Measurements from ENCODE around the gene ACP1.
A peak's percentile ranks its signal among the peaks of the same experiment; 100 is the strongest.

Gene ACP1

DNA sequence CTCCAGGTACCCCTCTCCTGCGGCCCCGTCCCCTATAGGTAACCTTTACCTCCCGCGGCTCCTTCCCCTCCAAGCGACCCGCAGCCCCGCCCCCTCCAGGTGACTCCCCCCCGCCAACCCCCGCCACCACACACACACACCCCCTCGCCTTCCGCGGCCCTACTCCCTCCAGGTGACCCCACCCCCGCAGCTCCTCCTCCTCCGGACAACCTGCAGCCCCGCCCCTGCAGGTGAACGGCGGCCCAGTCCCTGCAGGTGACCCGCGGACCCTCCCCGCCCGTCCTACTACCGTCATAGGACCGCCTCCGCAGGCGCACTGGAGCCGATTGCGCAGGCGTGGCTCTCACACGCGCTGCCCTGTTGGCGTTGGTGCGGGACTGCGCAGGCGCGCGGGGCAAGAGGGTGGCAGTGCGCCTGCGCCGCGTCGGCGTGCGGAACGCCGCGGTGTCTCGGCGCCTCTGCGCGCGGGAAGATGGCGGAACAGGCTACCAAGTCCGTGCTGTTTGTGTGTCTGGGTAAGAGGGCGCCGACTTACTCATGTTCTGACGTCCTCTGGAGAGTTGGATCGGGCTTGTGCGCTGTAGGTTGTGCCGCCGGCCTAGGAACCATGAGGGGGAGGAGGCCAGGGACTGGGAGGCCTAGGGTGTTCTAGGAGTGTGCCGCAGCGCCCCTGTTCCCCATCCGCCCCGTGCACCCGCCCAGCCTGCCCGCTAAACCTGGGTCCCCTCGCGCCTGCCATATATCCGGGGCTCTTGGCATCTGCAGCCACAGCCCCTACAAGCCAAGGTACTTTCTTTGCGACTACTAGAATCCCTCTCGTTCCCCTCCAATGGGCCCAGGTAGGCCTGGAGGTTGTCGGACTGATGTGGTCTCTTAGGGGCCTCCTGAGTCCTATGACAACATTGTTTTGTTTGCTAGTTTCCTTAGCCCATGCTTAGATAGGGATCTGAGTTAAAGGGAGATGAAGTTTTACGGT, at the start of gene ACP1:
Gene ACP1, plus strand, starts transcription at position 455 of the 976 bp plus-strand sequence. Its CDS starts 18 bp downstream, at position 473.
- DNase-seq: peak; percentile 94

DNA sequence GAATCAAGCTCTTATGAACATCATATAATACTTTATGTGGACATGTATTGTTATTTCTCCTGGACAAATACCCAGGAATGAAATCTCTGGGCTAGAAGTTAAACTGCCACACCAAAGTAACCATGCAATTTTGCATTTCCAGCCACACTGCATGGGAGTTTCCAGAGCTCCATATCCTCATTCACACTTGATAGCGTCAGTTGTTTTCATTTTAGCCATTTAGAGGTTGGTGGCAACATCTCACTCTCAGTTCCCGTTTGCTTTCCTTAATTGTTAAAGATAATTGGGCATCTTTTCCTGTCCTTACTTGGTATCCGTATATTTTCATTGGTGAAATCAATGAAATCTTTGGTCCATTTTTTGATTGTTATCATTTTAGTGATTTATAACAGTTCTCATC, 48.7 kb upstream of the ACP1 start:
- no peak for DNase-seq

DNA sequence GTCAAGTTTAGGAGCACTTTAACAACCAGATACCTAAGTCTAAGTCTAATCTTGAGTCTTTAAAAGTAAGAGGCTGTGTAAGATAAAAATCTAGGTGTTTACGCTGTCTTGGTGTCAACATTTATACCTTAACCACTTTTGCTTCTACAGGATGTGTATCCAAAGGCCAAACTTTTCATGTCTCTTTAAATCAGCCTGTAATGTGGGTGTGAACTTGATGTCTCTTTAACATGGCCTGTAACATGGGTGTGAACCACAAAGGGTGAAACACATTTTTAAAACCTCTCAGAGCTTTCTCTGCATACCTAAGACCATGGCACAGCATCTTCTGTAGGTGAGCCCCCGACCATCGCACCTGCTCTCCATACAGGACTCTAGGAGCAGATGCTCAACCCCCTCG, 41.3 kb upstream of the ACP1 start:
- no peak for DNase-seq

DNA sequence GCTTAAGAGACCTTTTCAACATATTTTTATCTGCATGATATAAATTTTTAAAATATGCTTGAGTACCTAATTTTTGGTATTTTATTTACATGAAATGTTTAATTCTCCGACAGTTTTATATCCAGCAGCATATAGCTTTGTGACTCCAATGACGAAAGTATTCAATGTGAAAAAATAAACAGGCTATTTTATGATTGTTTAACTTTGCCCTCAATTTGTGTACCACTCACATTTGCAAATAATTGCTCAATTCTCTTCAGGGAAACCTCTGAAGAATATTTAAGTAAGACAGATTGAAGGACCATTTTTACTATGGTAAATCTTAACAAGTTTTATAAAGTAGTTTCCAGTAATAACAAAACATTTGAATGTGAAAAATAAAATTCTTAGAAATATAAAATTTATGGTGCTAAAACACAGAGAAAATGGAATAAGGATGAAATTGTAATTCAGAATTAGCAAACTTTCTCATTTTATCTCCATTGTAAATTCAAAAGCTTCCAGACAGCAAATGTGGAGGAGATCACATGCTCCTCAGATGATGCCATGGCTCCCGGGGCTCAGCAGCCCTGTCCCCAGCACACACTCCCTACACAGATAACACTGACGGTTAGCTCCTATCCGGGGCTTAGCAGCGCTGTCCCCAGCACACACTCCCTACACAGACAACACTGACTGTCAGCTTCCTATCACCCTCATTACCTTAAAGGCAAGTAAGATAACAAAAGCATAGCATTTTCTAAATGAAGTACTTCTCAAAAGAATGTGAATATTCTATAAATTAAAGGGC, 40.6 kb upstream of the ACP1 start:
- DNase-seq: no peak

DNA sequence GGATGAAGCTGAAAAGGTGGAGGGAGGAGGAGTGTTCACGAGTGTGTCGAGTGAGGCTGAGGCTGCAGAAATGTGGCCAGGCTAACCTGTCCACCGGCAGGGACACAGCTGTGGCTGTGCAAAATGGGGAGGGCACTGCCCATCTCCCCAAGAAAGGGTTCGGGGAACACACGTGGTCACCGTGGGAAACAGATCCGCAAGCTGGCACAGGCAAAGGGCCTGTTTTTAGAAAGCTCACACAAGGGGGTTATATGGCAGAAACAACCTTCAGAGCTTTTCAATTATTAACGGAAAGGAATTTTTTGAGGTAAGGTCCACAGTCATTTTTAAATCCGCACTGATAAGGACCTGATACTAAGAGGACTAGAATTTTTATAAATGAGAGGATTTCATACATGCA, 36.6 kb upstream of the ACP1 start:
- no peak for DNase-seq

DNA sequence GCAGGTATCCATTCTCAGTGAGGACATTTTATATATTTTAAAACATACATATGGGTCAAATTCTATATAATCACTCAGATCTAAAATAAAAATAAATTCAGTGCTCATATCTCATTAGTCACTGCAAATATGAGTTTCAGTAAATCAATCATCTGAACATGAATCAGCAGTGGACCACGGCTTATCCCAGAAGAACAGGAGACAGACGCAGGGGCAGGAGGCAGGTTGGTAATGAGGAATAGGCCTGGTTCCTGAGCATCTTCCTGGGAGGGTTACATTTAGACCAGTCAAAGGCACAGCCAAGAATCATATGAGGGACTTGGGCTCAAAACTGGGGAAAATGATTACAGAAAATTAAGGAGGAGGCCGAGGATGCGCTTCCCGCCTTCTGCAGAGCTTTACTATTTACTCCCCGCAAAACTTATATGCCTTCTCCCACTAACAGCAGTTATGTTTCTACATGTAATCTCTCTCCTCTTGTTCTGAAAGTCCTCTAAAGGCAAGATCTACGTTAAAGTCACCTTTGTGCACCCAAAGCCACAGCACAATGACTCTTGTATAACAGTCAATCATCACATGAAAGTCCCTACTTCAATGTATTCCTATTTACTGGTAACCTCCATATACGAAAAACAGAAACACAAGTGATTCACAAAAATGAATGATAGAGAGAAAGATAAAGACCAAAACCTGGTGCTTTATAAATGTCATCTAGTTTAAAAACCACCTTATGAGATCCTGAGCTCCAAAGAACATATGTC, 36.0 kb upstream of the ACP1 start:
- DNase-seq: no peak

DNA sequence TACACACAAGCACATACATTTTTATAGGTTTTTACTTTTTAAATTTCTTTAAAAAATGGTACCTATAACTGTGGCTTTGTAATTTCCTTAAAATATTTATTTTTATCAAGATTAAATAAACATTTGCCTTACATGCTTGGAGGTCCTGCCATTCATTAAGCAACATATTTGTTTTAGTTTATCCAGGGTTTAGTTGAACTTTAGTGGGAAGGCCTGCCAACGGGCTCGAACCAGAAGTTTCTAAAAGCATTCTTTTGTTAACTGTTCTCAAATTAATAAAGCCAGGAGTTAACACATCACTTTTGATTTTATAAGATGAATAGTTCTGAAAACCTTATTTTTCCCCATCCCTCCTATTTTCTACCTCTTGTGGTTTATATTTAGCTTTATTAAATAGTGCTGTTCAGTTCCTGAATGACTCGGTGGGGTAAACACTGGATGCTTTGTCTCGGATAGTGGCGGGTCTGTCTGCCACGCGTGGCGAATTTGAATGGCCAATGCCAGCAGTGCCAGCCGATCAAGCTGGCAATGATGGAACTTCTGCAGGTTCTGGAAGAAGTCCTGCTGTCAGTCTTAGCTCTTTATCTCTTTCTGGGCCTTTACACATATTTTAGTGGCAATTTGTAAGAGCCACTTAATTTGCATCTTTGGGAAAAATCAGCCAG, 33.1 kb upstream of the ACP1 start:
- DNase-seq: no peak

DNA sequence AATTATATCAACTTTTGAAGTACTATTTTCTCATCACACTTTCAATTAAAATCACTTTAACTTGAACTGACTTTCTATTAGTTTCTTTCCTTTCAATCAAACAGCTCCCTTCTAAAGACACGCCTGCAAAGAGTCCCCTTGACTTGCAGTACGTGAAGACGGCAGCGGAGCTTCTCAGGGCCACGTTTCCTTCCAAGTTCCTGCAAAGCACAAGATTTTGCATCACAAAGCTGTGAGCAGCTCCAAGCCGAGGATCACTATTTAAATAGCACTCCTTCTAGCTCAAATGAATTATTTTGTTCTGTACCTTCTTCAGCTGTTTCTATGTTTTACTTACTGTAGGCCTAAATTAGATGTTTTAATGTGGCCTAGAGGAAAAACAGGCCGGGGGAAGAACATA, 31.7 kb upstream of the ACP1 start:
- DNase-seq: no peak

DNA sequence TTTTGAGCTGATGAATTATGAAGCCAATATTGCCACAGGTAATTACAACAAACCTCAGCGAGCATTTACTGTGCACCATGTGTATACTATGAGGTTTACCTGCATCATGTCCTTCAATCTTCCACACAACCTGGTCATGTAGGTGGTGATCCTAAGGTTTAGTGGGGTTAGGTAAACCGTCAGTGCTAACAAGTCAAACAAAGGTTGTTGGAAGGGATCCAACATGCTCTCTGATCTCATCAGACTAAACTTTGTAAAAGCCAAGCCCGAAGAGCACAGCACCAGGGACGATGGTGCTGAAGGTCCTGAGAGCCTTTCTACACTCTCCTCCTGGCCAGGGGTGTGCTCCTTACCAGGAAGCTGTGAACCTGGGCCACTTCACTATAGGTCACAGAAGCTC, 30.3 kb upstream of the ACP1 start:
- DNase-seq: no peak

DNA sequence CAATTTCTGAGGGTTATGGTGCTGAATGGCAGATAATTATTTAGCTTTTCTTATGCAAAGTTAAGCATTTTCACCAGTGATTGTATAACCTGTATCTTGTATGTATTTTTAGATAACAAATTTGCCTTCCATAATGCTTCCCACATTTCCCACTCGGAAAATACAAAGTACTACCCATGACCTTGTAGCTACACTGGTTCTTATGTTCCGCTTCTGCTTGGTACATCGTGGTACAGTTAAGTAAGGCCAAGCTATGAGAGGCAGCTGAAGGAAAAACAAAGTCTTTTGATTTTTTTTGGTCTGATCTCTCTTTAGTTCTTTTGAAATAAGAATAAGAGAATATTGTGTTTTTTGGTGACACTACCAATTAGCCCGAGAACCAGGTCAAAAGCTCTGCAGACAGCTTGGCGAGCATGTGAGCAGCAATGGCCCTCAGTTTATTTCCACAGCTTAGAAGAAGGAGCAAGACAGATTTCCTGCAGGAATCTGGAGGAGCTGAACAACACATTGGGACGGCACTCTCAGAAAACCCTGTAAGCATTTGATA, 27.7 kb upstream of the ACP1 start:
- no peak for DNase-seq

DNA sequence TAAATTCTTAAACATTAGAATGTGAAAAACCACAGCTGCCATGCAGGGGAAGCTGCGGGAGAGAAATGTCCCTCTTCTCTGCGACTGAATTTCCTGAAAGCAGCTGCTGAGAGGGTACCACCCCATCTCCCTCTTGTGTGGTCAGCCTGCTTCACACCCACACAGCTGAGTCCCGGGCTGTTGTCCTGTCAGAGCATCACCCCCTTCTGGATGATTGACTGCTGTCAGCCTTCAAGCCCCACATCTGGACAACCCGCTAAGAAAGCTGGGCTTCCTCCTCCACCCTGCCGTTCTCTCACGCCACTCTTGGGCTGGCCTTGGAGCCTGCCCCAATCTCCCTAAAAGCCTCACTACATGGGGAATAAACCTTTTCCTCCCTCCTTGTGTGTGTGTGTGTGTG, 26.9 kb upstream of the ACP1 start:
- DNase-seq: no peak

DNA sequence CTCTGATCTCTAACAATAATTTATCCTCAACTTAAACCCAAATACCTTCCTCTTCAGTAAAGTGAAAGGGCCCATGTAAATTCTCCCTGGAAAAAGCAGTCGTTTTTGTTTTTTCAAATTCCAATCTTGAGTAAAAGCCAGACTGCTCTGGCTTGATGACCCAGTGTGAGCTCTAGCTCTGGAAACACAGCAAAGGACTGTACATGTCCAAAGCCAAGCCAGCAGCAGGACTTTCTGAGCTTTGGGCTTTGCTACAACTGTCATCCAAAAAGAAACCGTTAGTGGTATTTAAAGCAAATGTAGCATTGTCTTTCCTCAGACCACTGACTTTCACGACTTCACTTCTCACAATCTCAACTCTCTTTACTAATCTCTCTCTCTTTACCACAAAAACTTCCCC, 26.3 kb upstream of the ACP1 start:
- DNase-seq: no peak

DNA sequence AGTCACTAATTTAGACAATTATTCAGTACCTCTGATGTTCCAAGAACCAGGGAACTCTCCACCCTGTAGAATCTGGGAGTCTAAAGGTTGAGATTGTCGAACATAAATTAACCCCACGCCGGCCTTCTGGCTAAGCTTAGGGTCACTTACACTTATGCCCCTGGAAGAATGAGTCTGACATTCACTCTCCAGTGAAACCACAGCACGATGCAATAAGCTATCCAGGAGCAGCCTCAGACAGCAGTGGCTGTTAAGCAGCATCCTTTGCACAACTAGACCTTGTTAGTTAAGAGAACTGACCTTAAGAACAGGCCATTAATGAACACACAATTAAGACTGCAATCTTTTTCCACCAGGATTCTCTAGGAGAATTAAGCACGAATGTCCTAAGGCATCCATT, 25.9 kb upstream of the ACP1 start:
- no peak for DNase-seq

DNA sequence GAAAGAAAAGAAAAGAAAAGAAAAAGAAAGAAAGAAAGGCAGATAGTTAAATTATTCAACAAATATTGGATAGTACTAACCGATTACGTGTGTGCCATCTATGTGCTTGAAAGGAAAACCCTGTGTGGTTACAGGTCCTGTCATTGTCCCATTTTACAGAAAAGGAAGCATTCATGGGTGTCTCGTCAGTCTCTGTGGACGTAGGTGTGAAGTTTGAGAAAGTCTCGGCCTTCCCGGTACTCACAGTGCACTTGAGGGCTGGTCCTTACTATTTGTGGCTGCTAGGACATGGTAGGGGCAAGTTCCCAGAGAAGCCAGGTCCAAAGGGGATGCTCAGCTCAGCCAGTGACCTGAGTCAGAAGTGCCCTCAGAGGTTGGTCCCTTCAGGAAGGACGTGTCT, 20.2 kb upstream of the ACP1 start:
- DNase-seq: no peak

DNA sequence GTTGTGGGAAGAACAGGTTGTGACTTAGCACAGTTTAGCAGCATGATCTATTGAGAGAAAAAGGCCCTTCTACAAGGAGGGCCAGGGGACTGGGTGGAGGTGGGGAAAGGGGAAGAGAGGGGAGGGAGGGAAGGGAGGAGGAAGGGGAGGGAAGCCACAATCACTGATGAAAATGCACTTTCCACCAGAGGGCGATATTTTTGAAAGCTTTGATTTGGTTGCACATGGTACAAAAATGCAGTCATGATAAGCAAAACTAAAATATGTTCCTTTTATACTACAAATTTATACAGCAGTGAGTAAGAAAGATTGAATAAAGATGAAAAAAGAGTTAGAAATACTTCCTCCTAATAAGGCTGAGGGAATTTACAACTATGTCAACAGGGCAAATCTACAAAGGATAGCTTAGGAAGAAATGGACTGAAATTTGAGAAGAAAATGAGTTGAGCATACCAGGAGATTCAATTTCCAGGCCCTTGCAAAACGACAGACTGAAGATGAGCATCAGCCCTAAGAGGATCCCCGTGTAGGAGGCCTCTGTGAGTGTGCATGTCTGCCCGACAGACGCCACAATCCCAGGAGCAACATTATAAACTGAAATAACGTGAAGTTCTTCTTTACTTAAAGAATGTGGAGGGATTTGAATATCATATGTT, 18.1 kb upstream of the ACP1 start:
- no peak for DNase-seq

DNA sequence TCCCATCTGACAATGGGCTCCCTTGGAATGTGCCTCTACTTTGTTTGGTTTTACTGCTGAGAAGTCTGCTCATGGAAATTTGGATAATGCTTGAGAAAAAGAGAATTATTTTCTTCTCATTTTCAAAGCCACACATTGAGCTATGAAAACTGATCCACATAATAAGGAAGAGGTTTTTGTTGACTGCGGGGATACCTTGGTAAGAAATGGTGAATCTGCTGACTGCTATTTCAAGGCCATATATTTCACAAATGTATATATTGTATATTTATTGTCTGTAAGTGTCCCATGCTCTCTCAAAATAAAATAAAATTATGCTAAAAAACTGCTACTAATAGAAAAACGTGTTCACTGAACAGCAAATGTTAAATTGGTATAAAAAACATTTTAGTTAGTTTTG, 16.0 kb upstream of the ACP1 start:
- DNase-seq: no peak

DNA sequence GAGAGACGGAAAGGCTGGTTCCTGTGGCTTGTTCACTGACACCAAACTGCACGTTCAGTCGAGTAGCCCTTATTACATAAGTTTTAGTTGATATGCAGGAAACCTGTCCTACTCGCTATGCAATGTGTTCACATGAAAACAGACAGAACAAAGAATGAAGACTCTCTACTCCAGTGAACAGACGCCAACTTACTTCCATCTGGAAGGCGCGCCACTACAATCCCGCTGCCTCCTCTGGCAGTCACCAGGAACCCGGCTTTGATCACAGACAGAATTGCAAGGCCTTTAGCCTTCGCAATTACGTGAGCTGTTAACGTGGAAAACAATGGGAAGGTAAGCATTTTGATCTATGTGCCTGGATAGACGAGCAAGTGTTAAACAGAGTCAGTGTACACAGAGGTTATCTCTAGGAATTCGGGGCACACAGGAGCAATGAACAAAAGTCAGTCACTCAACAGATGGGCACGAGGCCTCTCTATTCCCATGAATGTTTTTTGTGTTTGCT, 15.2 kb upstream of the ACP1 start:
- no peak for DNase-seq

DNA sequence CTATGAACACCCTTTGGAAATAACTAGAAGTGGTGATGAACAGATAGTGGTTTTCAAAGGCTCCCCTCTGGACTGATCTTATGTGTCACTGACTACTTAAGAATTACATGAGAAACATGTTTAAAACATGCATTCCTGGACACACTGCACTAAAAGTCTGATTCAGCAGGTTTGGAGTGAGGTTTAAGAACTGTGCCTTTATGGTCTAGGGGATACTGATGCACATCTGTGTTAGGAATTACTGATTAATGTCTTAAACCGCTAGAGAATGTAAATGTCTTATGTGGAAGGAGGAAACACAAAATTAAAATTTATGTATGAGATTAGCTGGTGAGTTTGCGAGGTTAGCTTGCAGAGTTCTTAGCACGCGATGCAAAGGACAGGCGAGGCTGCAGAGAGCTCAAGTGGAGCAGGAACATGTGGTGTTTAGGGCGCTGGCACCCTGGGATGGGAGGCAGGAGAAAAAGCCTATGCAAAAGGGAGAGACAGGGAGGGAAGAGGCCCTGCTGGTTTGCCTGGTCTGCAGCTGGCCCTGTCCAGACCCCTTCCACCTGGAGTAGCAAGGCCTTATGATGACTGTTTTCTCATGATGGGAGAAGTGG, 12.6 kb upstream of the ACP1 start:
- DNase-seq: no peak

DNA sequence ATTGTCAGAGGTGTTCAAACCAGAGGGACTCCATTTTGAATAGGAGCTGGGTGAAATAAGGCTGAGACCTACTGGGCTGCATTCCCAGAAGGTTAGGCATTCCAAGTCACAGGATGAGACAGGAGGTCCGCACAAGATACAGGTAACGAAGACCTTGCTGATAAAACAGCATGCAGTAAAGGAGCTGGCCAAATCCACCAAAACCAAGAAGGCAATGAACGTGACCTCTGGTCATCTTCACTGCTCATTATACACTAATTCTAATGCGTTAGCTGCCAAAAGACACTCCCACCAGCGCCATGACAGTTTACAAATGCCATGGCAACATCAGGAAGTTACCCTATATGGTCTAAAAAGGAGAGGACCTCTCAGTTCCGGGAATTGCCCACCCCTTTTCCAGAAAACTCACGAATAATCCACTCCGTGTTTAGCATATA, 11.5 kb upstream of the ACP1 start:
- DNase-seq: no peak

DNA sequence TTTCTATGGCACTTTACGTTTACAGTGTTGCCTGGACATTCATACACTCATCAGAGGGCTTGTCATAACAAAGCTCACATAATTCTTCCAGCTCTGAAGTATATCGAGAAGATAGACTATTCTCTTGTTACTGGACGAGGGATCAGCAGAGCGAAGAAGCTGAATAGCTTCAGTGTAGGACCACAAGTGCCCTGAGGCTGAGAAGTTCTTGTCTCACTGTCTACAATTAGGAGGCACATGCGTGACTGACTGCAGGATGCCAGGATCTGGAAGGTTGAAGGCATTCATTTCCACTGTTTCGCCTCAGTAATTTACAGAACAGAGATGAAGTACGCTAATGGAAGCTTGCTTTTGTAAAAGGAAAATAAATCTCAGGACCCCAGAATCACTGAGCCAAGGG, 10.5 kb upstream of the ACP1 start:
- no peak for DNase-seq

DNA sequence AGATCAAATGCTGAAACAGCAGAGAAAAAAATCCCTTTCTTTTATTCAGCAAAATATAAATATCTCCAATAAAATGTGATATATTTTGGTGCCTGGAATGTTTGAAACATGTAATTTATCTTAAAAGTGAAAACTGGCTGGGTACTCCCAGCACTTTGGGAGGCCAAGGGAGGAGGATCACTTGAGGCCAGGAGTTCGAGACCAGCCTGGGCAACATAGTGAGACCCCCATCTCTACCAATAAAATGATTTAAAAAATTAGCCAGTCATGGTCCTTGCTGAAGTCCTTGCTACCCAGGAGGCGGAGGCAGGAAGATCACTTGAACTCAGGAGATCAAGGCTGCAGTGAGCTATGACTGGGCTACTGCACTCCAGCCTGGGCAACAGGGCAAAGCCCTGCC, 9.6 kb upstream of the ACP1 start:
- no peak for DNase-seq
